CD4-positive, alpha-beta T cell treated with Interleukin-21 for 1 hour (primary cell): ENCODE results near the gene PTPRN2.

Experiments used
- DNase-seq: peaks from one replicate; pipeline ENCODE4 v3.0.0-alpha.2; 2020

The PTPRN2 gene

GRCh38 chr7:158120316-158120715, 467.3 kb downstream of the PTPRN2 start:
- DNase-seq = no peak

DNA sequence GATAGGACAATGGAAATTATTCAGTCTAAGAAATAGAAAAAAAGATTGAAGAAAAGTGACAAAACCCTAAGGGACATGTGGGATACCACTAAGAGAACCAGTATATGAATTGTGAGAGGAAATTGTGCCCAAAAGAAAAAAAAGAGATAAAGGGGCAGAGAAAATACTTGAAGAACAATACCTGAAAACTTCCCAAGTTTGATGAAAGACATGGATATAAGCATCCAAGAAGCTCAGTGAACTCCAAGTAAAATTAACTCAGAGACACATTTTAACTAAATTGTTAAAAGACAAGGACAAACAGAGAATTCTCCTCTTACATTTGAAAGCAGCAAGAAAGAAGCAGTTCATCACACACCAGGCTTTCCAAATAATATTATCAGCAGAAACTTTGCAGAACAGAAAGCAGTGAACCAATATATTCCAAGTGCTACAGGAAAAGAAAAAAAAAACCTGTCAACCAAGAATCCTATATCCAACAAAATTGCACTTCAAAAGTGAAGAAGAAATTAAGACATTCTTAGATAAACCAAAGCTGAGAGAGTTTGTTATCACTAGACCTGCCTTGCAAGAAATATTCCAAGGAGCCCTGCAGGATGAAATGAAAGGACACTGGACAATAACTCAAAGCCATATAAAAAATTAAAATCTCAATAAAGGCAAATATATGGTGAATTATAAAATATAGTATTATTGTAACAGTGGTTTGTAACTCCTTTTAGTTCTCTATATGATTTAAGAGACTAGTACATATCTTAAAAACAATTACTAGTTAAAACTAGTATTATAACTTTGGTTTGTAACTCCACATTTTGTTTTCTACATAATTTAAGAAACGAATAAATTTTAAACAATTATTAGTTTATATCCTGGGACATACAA, 470.0 kb downstream of the PTPRN2 start:
- no peak for DNase-seq

DNA sequence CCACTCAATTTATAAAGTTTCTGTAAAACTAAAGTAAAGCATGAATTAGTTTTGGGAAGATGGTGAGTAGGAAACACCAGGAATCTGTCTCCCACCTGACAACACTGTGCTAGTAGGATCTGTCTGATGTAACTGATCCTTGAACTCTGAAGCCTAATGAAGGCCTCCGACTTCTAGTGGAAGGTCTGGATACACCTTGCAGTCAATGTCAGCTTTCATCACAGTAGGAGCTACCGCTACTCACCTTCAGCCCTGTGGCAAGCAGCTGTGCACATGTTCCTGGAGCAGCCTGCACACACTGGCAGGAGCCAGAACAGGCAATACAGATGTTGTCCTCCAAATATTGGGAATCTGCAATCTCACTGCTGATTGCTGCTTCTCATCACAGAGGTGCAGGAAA, 471.4 kb downstream of the PTPRN2 start:
- DNase-seq = no peak

- no peak for DNase-seq
Observed at GRCh38 chr7:158114056-158114850, 473.4 kb downstream of the PTPRN2 start.

- DNase-seq = no peak
Observed at GRCh38 chr7:158113321-158114025, 474.1 kb downstream of the PTPRN2 start.

GRCh38 chr7:158112571-158113320, 474.9 kb downstream of the PTPRN2 start:
- DNase-seq = no peak

DNA sequence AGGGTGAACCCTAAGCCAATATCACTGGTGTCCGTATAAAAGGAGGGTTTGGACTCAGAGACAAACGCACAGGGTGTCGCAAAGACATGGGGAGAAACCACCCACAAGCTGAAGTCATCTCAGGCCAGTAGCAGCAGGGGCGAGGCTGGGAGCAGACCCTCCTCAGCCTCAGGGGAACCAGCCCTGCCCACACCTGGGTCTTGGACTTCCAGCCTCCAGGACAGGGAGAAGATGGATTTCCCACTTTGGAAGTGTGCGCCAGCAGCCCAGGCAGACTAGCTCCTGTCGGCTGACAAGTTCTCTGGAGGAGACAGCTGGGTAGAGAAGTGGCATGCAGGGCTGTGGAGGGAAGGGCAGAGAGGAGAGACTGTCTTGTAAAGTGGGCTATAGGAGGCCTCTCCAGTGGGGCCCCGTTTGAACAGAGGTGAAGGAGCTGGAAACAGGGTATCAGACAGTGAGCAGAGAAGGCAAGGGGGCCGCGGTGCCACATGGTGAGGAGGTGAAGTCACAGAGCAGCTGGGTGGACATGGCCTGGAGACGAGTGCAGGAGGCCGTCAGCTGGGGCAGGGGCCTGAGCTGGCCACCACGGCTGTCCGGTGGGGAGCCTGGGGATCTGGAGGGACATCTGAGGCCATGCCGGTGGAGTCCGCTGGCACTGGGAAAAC, 475.6 kb downstream of the PTPRN2 start:
- DNase-seq = no peak

DNA sequence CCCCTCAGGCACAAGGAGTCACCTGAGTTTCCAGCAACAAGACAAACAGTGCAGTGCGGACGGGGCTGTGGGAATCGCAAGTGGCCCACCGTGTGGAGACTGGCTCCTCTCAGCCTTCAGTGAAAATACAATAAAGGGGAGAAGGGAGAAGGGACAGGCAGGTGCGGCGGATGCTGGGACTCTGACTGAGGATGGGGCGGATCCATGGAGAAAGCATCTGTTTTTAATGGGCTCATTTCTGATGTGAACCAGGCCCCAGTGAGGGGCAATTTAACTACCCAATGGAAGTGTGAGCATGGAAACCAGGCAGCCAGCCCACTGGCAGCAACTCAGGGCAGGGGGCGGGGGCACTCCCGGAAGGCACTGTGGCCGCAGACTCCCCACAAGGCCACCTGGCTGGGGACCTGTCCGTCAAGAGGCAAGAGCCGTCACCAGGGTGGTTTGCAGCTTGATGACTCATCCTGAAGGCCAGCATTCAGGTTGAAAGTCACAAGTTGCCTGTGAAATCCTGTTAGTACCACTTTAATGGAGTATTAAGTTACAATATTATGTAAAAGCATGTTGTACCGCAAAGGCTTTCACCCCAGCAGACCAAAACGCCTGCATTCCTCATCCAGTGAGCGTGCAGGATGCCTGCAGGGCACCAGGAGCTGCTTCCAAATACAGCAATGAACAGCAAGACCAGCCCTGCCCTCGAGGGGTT, 476.4 kb downstream of the PTPRN2 start:
- no peak for DNase-seq

DNA sequence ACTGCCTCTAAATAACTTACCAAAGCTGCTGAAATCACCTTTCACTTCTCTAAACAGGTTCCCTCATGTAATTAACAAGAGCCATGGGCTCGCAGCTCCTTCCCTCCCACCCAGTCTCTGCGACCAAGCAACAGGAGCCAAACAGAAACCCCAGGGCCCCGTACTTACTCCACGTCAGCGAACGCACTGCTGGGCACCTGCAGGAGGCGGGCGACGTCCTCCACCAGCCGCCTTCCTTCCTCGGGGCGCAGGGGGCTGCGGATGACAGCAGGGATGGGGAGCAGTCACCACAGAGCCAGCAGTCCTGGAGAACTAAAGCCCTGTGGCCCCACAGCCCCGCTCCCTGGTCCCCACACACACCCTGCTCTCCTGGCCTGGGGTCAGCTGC, 477.0 kb downstream of the PTPRN2 start:
- no peak for DNase-seq

DNA sequence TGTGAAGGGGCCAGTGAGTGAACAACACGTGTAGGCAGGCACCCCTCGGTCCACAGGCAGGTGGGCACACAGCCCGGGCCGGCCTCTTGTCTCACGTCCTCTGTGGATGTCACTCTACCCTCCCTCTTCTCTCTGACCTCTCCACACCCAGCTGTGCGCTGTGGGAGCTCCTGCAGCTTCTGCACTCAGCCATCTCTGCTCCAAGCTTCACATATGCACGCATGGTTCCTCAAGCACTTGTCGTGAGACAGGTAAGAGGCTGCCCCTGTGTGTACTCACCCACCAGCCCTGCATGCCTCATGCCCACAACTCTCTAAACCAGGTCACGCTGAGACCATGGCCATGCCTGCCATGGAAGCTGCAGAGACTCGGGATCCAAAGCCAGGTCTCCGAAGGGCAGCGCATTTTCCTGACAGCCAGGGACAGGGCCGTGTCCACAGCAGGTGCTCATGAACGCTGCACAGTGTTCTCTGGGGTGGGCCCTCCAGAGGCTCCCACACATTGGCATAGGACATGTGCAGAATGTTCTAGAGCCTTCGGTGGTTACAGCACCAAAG, 477.5 kb downstream of the PTPRN2 start:
- DNase-seq = no peak

- no peak for DNase-seq
Observed at GRCh38 chr7:158109364-158110033, 478.1 kb downstream of the PTPRN2 start.

- DNase-seq = no peak
Observed at GRCh38 chr7:158108646-158109293, 478.9 kb downstream of the PTPRN2 start.

- no peak for DNase-seq
Observed at GRCh38 chr7:158107806-158108205, 479.8 kb downstream of the PTPRN2 start.

- no peak for DNase-seq
Observed at GRCh38 chr7:158106272-158106671, 481.4 kb downstream of the PTPRN2 start.

GRCh38 chr7:158103378-158103777, 484.2 kb downstream of the PTPRN2 start:
- no peak for DNase-seq

DNA sequence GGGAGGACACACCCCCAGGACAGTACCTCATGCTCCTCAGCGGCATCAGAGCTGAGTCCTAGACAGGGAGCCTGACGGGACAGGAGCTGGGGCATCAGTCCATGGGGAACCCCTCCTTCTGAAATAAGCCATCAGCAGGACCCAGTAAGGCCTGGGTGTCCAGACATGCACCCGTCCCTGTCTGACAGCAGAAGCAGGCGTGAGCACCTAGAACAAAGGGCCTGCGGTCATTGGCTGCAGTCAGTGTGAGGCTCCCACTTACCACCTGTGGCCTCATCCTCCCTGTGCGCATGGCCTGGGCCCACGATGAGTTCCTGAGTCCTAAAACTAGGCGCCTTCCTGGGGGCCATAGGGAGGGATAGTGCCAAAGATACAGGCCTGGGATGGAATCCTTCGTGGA, 484.7 kb downstream of the PTPRN2 start:
- DNase-seq = no peak

DNA sequence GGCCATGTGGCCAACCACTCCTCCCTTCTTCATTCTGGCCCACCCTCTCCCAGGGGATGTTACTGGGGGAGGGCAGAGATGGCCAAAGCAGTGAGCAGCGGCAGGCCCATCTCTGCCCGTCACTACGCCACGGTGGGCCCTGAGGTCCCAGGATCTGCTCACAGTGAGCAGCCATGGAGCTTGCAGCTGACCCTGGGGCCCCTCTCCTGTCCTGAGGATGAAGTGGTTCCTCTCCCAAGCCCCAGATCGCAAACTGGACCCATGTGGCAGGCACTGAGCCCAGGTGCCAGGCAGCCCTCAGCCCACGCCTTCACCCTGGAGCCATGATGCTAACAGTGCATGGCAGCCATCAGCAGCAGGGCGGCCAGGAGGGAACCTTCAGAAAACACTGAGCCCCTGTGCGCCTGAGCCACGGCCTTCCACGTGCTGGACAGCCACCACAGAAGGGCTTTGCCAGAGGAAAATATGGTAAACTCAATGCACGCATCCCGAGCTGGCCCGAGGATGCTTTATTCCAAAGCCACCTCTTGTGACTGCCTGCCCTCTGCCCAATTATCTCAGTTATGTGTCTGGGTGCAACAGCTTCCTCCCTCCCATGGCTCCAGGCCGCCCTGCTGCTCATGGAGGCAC, 485.7 kb downstream of the PTPRN2 start:
- DNase-seq = no peak

GRCh38 chr7:158098125-158099030, 489.2 kb downstream of the PTPRN2 start:
- DNase-seq = no peak
